ENCODE results near the gene MDK.

MDK gene

GRCh38 chr11:46426233-46426991, 44.9 kb downstream of the MDK start:
- Mint-ChIP-seq H3K9me3 (no peaks in the 10 kb centered on the region), H3K4me3 (no peak overlapping the region), H3K27me3 (no peaks in the 10 kb centered on the region), H3K36me3 (peaks cover 24% of the 10 kb centered on the region), H3K27ac (no peak overlapping the region), H3K4me1 (no peaks in the 10 kb centered on the region)
- no peak for DNase-seq
- CTCF ChIA-PET = interaction anchor here (1.4 kb wide), 1 partner anchor 10 kb away, joined by 3 read pairs; no protein-coding TSS in a partner anchor

GRCh38 chr11:46427364-46427763, 45.9 kb downstream of the MDK start:
- H3K4me3 Mint-ChIP-seq = no peak overlapping the region
- peak overlapping the region; percentile 63 for H3K27ac Mint-ChIP-seq
- no peaks in the 10 kb centered on the region for H3K27me3 Mint-ChIP-seq
- H3K9me3 Mint-ChIP-seq = no peaks in the 10 kb centered on the region
- CTCF ChIA-PET = no interaction called here
- H3K36me3 Mint-ChIP-seq = peaks cover 29% of the 10 kb centered on the region
- no peaks in the 10 kb centered on the region for H3K4me1 Mint-ChIP-seq
- no peak for DNase-seq

- CTCF ChIA-PET = no interaction called here
- H3K9me3 Mint-ChIP-seq = no peaks in the 10 kb centered on the region
- no peaks in the 10 kb centered on the region for H3K4me1 Mint-ChIP-seq
- DNase-seq = no peak
- H3K27ac Mint-ChIP-seq = no peak overlapping the region
- H3K27me3 Mint-ChIP-seq = no peaks in the 10 kb centered on the region
- H3K4me3 Mint-ChIP-seq = no peak overlapping the region
- H3K36me3 Mint-ChIP-seq = peaks cover 30% of the 10 kb centered on the region
Measured at GRCh38 chr11:46429717-46430116, 48.2 kb downstream of the MDK start.

GRCh38 chr11:46431211-46431610, 49.7 kb downstream of the MDK start:
- no peak for DNase-seq
- peaks cover 32% of the 10 kb centered on the region for H3K36me3 Mint-ChIP-seq
- no peaks in the 10 kb centered on the region for H3K4me1 Mint-ChIP-seq
- H3K27me3 Mint-ChIP-seq = no peaks in the 10 kb centered on the region
- H3K9me3 Mint-ChIP-seq = no peaks in the 10 kb centered on the region
- H3K4me3 Mint-ChIP-seq = no peak overlapping the region
- H3K27ac Mint-ChIP-seq = no peak overlapping the region
- CTCF ChIA-PET = interaction anchor here (0.9 to 1.0 kb wide), 2 partner anchors 9 to 107 kb away, joined by 3 read pairs; no protein-coding TSS in a partner anchor

Measured in activated naive CD4-positive, alpha-beta T cell treated with anti-CD3 and anti-CD28 coated beads, Interleukin-2, amount 10 ng/mL, durations not matched to agents 7 days and 5 days (primary cell).